Stomach (tissue), 4 donors: Measurements from ENCODE around the gene SIVA1.

ENCODE experiments used
- EP300 ChIP-seq: sonication (generic); formaldehyde crosslinking; IDR thresholded peaks from one replicate; pipeline ENCODE4 v1.6.1; 2017; ENCODE audit warnings: antibody characterized with exemption
- POLR2A ChIP-seq, 4 donors: fragments of 450-650 bp; IDR thresholded peaks; one replicate each; pipeline ENCODE4 v1.6.1; 2016; ENCODE audit warnings: antibody characterized with exemption in 4 of 4, control low read depth in 2 of 4, mild to moderate bottlenecking in 1 of 4, moderate library complexity in 1 of 4
- POLR2AphosphoS5 ChIP-seq, 3 donors: sonication (generic); formaldehyde crosslinking; IDR thresholded peaks; one replicate each; pipeline ENCODE4 v1.6.1; 2016; ENCODE audit warnings: antibody characterized with exemption in 3 of 3
- TF ChIP-seq, protein P1 (sequence below), 7 experiments: fragments of 450-650 bp in 4 of 7; fragments of 200-600 bp in 3 of 7; sonication (generic) in 3 of 7; IDR thresholded peaks; one replicate each; pipeline ENCODE4 v1.5.1; 2016 to 2019; ENCODE audit warnings: antibody characterized with exemption in 7 of 7, control low read depth in 2 of 7, mild to moderate bottlenecking in 1 of 7

DNA sequence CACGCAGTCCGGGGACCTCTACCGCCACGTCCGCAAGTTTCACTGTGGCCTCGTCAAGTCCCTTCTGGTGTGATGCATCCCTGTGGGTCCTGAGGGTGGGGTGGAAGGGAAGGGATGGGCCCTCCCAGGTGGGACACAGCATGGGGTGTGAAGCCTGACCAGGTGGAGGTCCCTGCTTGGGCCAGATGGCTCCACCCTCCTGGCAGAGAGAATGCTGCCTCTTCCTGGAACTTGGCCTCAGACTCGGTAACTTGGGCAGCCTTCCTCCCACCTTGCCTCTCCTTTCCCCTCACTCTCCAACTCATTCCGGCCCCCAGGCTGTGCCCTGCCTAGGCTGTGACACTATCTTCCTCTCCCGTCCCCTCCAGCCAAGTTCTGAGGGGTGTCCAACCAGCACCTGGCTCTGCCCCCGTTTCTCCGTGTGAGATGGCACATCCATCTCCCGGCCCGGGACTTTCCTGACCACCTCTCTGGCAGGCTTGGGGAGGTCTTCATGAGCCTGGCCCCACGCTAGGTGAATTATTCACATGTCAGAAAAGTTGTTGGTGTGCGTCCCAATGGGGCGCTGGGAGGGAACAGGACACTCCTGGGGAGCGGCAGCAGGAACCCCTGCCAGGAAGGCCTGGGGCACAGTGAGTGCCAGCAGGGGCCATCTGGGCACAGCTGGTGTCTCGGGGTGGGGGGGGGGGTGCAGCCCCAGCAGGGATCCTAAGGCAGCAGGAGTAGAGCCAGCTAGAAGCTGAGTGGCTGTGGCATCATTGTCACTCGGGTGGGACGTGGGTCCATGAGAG lies 49.6 kb downstream of the SIVA1 start:
- TF ChIP-seq, protein P1, sequence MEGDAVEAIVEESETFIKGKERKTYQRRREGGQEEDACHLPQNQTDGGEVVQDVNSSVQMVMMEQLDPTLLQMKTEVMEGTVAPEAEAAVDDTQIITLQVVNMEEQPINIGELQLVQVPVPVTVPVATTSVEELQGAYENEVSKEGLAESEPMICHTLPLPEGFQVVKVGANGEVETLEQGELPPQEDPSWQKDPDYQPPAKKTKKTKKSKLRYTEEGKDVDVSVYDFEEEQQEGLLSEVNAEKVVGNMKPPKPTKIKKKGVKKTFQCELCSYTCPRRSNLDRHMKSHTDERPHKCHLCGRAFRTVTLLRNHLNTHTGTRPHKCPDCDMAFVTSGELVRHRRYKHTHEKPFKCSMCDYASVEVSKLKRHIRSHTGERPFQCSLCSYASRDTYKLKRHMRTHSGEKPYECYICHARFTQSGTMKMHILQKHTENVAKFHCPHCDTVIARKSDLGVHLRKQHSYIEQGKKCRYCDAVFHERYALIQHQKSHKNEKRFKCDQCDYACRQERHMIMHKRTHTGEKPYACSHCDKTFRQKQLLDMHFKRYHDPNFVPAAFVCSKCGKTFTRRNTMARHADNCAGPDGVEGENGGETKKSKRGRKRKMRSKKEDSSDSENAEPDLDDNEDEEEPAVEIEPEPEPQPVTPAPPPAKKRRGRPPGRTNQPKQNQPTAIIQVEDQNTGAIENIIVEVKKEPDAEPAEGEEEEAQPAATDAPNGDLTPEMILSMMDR (IDR thresholded peaks at IDR 0.05) = no peak
- TF ChIP-seq POLR2A (IDR thresholded peaks at IDR 0.05) (no peak), POLR2AphosphoS5 (IDR thresholded peaks at IDR 0.05) (no peak), EP300 (no peak)
